ENCODE measurements around the gene NRXN2. TPM values are rescaled to one million over a fixed set of nuclear protein-coding genes. Genes with fewer than 3 reads are reported as not detected.
A peak's percentile ranks its signal among the peaks of the same experiment; 100 is the strongest.

The NRXN2 gene
- 1.9 TPM for polyA plus RNA-seq (2012; ENCODE audit: insufficient read length, low read depth)

DNA sequence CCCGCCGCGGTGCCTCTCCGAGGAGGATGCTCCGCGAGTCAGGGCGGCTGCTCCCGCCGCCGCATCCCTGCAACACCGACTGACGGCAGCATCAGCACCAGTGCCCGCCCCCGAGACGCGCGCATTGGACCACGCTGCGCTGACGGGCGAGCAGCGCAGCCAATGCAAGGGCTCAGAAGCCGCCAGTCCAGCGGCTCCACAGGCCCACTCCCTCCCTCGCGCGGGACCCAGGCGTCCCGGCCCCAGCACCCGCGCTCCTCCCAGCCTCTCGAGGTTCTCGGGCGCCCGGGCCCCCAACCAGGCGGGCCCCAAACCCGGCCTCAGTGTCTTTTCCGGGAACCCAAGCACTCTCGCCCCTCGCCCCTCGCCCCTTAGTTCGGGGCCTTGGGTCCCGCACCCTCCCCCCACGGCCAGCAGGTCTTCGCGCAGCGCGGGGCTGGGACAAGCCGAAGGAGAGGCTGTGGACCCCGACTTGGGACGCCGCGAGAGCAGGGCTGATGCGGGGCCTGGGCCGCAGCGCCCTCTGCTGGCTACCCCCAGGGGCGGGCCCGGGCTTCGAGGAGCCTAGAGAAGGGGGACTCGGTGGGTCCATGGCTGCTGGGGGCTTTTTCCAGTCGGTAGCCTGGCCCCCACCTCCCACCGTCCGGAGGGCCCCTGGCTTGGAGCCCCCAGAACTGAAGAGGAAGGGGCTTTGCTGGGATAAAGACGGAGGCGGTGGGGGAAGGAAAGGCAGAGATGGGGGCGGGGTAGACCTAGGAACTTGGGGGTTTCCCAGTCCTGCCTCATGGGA is at the start of gene NRXN2:
TSS of gene NRXN2 (minus strand) at position 81 of the 790 bp plus-strand sequence. CDS start 9,498 bp downstream, outside the sequence.
- TF ChIP-seq SIN3A (IDR thresholded peaks at IDR 0.05; ENCODE audit: borderline replicate concordance, insufficient read depth, low read length): no peak
- TF ChIP-seq FOXP2 (optimal IDR thresholded peaks at IDR 0.05; ENCODE audit: borderline replicate concordance, extremely low read depth, extremely low read length, insufficient read depth): peak; percentile 66

- TF ChIP-seq SIN3A (IDR thresholded peaks at IDR 0.05; ENCODE audit: borderline replicate concordance, insufficient read depth, low read length) (no peak), POLR2AphosphoS5 (IDR thresholded peaks at IDR 0.05; ENCODE audit: low read depth, low read length) (no peak), TAF1 (IDR thresholded peaks at IDR 0.05; ENCODE audit: borderline replicate concordance, insufficient read depth, low read length) (no peak), FOXP2 (optimal IDR thresholded peaks at IDR 0.05; ENCODE audit: borderline replicate concordance, extremely low read depth, extremely low read length, insufficient read depth) (no peak)
- TF ChIP-seq, protein P1, sequence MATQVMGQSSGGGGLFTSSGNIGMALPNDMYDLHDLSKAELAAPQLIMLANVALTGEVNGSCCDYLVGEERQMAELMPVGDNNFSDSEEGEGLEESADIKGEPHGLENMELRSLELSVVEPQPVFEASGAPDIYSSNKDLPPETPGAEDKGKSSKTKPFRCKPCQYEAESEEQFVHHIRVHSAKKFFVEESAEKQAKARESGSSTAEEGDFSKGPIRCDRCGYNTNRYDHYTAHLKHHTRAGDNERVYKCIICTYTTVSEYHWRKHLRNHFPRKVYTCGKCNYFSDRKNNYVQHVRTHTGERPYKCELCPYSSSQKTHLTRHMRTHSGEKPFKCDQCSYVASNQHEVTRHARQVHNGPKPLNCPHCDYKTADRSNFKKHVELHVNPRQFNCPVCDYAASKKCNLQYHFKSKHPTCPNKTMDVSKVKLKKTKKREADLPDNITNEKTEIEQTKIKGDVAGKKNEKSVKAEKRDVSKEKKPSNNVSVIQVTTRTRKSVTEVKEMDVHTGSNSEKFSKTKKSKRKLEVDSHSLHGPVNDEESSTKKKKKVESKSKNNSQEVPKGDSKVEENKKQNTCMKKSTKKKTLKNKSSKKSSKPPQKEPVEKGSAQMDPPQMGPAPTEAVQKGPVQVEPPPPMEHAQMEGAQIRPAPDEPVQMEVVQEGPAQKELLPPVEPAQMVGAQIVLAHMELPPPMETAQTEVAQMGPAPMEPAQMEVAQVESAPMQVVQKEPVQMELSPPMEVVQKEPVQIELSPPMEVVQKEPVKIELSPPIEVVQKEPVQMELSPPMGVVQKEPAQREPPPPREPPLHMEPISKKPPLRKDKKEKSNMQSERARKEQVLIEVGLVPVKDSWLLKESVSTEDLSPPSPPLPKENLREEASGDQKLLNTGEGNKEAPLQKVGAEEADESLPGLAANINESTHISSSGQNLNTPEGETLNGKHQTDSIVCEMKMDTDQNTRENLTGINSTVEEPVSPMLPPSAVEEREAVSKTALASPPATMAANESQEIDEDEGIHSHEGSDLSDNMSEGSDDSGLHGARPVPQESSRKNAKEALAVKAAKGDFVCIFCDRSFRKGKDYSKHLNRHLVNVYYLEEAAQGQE (IDR thresholded peaks at IDR 0.05; ENCODE audit: insufficient read depth in 1 of 2, low read depth in 2 of 2, low read length in 2 of 2): no peak
These were observed 49.5 kb upstream of the NRXN2 start for GRCh38 chr11:64772303-64773018.

GRCh38 chr11:64771861-64772260 is 48.9 kb upstream of the NRXN2 start:
- TF ChIP-seq POLR2AphosphoS5 (IDR thresholded peaks at IDR 0.05; ENCODE audit: low read depth, low read length): no peak
- TF ChIP-seq, protein P1 (IDR thresholded peaks at IDR 0.05; ENCODE audit: insufficient read depth in 1 of 2, low read depth in 2 of 2, low read length in 2 of 2): no peak
- no peak for TF ChIP-seq FOXP2 (optimal IDR thresholded peaks at IDR 0.05; ENCODE audit: borderline replicate concordance, extremely low read depth, extremely low read length, insufficient read depth)
- TF ChIP-seq SIN3A (IDR thresholded peaks at IDR 0.05; ENCODE audit: borderline replicate concordance, insufficient read depth, low read length): no peak
- no peak for TF ChIP-seq TAF1 (IDR thresholded peaks at IDR 0.05; ENCODE audit: borderline replicate concordance, insufficient read depth, low read length)

GRCh38 chr11:64770120-64770519 is 47.1 kb upstream of the NRXN2 start:
- no peak for TF ChIP-seq POLR2AphosphoS5 (IDR thresholded peaks at IDR 0.05; ENCODE audit: low read depth, low read length)
- no peak for TF ChIP-seq SIN3A (IDR thresholded peaks at IDR 0.05; ENCODE audit: borderline replicate concordance, insufficient read depth, low read length)
- TF ChIP-seq, protein P1 (IDR thresholded peaks at IDR 0.05; ENCODE audit: insufficient read depth in 1 of 2, low read depth in 2 of 2, low read length in 2 of 2): no peak
- no peak for TF ChIP-seq FOXP2 (optimal IDR thresholded peaks at IDR 0.05; ENCODE audit: borderline replicate concordance, extremely low read depth, extremely low read length, insufficient read depth)
- TF ChIP-seq TAF1 (IDR thresholded peaks at IDR 0.05; ENCODE audit: borderline replicate concordance, insufficient read depth, low read length): no peak

DNA sequence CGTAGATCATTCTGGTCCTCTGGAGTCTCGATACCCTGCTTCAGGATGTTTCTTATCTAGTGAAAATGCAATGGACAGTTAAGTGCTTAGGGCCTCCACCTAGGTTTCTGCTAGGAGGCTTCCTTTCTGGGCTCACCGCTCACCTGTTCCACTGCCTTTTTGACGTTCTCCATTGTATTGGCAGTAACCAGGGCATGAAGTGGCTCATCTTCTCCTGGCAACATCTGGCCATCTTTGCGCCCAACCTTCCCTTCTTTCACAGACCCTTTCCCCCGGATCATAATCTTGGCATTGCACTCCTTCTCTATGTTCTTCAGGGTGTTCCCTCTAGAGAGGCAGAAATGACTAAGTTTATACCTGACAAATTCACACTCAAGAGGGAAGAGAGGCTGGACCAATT is 46.3 kb upstream of the NRXN2 start:
- TF ChIP-seq POLR2AphosphoS5 (IDR thresholded peaks at IDR 0.05; ENCODE audit: low read depth, low read length) (no peak), FOXP2 (optimal IDR thresholded peaks at IDR 0.05; ENCODE audit: borderline replicate concordance, extremely low read depth, extremely low read length, insufficient read depth) (no peak), TAF1 (IDR thresholded peaks at IDR 0.05; ENCODE audit: borderline replicate concordance, insufficient read depth, low read length) (no peak), SIN3A (IDR thresholded peaks at IDR 0.05; ENCODE audit: borderline replicate concordance, insufficient read depth, low read length) (no peak)
- TF ChIP-seq, protein P1 (IDR thresholded peaks at IDR 0.05; ENCODE audit: insufficient read depth in 1 of 2, low read depth in 2 of 2, low read length in 2 of 2): no peak
